HEK293 (cell line): Measurements from ENCODE around the gene PLD5.

Experiments used
- CTCF ChIA-PET: fragments of 350-600 bp; formaldehyde crosslinking; extraction: SDS; loops from one replicate; lab custom pipeline; 2021; ENCODE audit warnings: antibody characterized with exemption; lab: Yijun Ruan, JAX
- POLR2A ChIA-PET: fragments of 300-600 bp; formaldehyde crosslinking; extraction: SDS; loops from one replicate; lab custom pipeline; 2020; ENCODE audit warnings: antibody characterized with exemption, inconsistent platforms; lab: Yijun Ruan, JAX
- H3K27ac ChIP-seq: fragments of 200-500 bp; sonication (Bioruptor generic); 2 replicates; pipeline ENCODE4 v1.5.1; 2014; ENCODE audit warnings: low read depth, low read length, control low read depth, inconsistent platforms; ENCODE audit errors: extremely low read depth
- H3K36me3 ChIP-seq, 2 experiments: fragments of 200-500 bp in 1 of 2; sonication (Bioruptor generic) in 1 of 2; 1 replicate in 1 of 2; 2 replicates in 1 of 2; pipeline ENCODE4 v1.5.1; 2014 to 2017; ENCODE audit warnings: inconsistent platforms in 2 of 2, low read length in 2 of 2; ENCODE audit not compliant: control insufficient read depth in 2 of 2, insufficient read depth in 1 of 2
- H3K4me1 ChIP-seq: fragments of 200-500 bp; sonication (Bioruptor generic); 2 replicates; pipeline ENCODE4 v1.5.1; 2014; ENCODE audit warnings: mild to moderate bottlenecking, low read length, inconsistent platforms; ENCODE audit not compliant: control insufficient read depth, insufficient read depth
- H3K4me3 ChIP-seq: 2 replicates; pipeline ENCODE4 v1.5.1; 2011; ENCODE audit warnings: low read depth, mild to moderate bottlenecking, control low read depth, low read length, moderate library complexity
- H3K9me3 ChIP-seq: fragments of 200-500 bp; sonication (Bioruptor generic); 2 replicates; pipeline ENCODE4 v1.5.1; 2014; ENCODE audit warnings: low read depth, low read length, inconsistent platforms; ENCODE audit not compliant: control insufficient read depth, insufficient read depth
- KLF9 ChIP-seq: fragments of 450-650 bp; formaldehyde crosslinking; IDR thresholded peaks from 2 replicates; pipeline ENCODE4 v1.5.1; 2016; ENCODE audit warnings: missing biosample characterization, missing genetic modification characterization, low read depth
- MEIS1 ChIP-seq: sonication (generic); formaldehyde crosslinking; IDR thresholded peaks from 2 replicates; pipeline ENCODE4 v1.8.1; 2022; ENCODE audit warnings: missing genetic modification reagents, mild to moderate bottlenecking, borderline replicate concordance
- RBAK ChIP-seq: fragments of 450-650 bp; formaldehyde crosslinking; IDR thresholded peaks from 2 replicates; pipeline ENCODE4 v1.5.1; 2016; ENCODE audit warnings: missing biosample characterization, missing genetic modification characterization
- TCF7L2 ChIP-seq: IDR thresholded peaks from 2 replicates; pipeline ENCODE4 v1.6.1; 2011; ENCODE audit warnings: low read depth, mild to moderate bottlenecking, inconsistent platforms, low read length, moderate library complexity, borderline replicate concordance
- TRIM28 ChIP-seq: IDR thresholded peaks from 2 replicates; pipeline ENCODE4 v1.6.1; 2011; ENCODE audit warnings: low read length, control low read depth, borderline replicate concordance
- YY1 ChIP-seq: fragments of 450-650 bp; formaldehyde crosslinking; IDR thresholded peaks from 2 replicates; pipeline ENCODE4 v1.5.1; 2018; ENCODE audit warnings: missing biosample characterization, missing genetic modification characterization
- ZBTB8A ChIP-seq: fragments of 450-650 bp; formaldehyde crosslinking; IDR thresholded peaks from 2 replicates; pipeline ENCODE4 v1.5.1; 2016; ENCODE audit warnings: missing biosample characterization, missing genetic modification characterization
- ZFHX2 ChIP-seq: fragments of 450-650 bp; formaldehyde crosslinking; conservative IDR thresholded peaks from 2 replicates; pipeline ENCODE4 v1.5.1; 2016; ENCODE audit warnings: missing biosample characterization, missing genetic modification characterization
- ZFP3 ChIP-seq: fragments of 450-650 bp; formaldehyde crosslinking; IDR thresholded peaks from 2 replicates; pipeline ENCODE4 v1.5.1; 2016; ENCODE audit warnings: low read depth, missing biosample characterization, missing genetic modification characterization
- ZIC2 ChIP-seq: fragments of 450-650 bp; formaldehyde crosslinking; IDR thresholded peaks from 2 replicates; pipeline ENCODE4 v1.5.1; 2016; ENCODE audit warnings: missing biosample characterization, missing genetic modification characterization
- ZNF221 ChIP-seq: fragments of 450-650 bp; formaldehyde crosslinking; IDR thresholded peaks from 2 replicates; pipeline ENCODE4 v1.5.1; 2017; ENCODE audit warnings: missing biosample characterization, missing genetic modification characterization, borderline replicate concordance
- ZNF391 ChIP-seq: fragments of 450-650 bp; formaldehyde crosslinking; IDR thresholded peaks from 2 replicates; pipeline ENCODE4 v1.5.1; 2016; ENCODE audit warnings: low read depth, missing biosample characterization, missing genetic modification characterization, borderline replicate concordance
- ZNF48 ChIP-seq: fragments of 450-650 bp; formaldehyde crosslinking; IDR thresholded peaks from 2 replicates; pipeline ENCODE4 v1.5.1; 2016; ENCODE audit warnings: missing biosample characterization, missing genetic modification characterization
- ZNF555 ChIP-seq: fragments of 450-650 bp; formaldehyde crosslinking; conservative IDR thresholded peaks from 2 replicates; pipeline ENCODE4 v1.5.1; 2017; ENCODE audit warnings: missing biosample characterization, mild to moderate bottlenecking, missing genetic modification characterization, inconsistent platforms
- ZNF623 ChIP-seq: fragments of 450-650 bp; formaldehyde crosslinking; IDR thresholded peaks from 2 replicates; pipeline ENCODE4 v1.5.1; 2016; ENCODE audit warnings: missing biosample characterization, missing genetic modification characterization
- ZNF629 ChIP-seq: fragments of 450-650 bp; formaldehyde crosslinking; IDR thresholded peaks from 2 replicates; pipeline ENCODE4 v1.5.1; 2017; ENCODE audit warnings: missing biosample characterization, missing genetic modification characterization
- ZNF76 ChIP-seq: fragments of 450-650 bp; formaldehyde crosslinking; IDR thresholded peaks from 2 replicates; pipeline ENCODE4; 2016; ENCODE audit warnings: low read depth, missing biosample characterization, missing genetic modification characterization, borderline replicate concordance
- TF ChIP-seq, protein P1 (sequence below): fragments of 450-650 bp; formaldehyde crosslinking; IDR thresholded peaks from 2 replicates; pipeline ENCODE4 v1.5.1; 2017; ENCODE audit warnings: missing biosample characterization, missing genetic modification characterization
- TF ChIP-seq, protein P2 (sequence below): fragments of 450-650 bp; formaldehyde crosslinking; IDR thresholded peaks from 2 replicates; pipeline ENCODE4 v1.5.1; 2016; ENCODE audit warnings: missing biosample characterization, missing genetic modification characterization, borderline replicate concordance

PLD5 gene

DNA sequence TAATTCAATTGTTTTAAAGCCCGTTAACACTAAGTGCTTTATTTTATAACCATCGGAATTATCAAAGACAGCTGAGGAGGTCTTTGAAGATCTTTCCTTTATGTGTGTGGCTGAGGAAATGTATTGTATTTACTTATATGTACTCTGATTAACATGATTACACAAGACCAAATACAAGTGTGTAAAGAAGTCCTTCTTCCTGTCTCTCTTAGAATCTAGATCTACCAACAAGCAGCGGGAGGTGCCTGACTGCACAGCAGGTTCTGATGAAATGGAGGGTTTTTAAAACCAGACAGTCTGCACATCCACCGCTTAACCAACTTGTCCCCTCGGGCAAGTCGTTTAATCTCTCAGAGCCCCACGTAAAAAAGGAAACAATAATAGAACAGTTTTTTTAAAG, 285.1 kb downstream of the PLD5 start:
- TF ChIP-seq YY1 (tag by site-specific recombination) = no peak
- TF ChIP-seq ZIC2 (tag by site-specific recombination) = 0 out of 2 replicates have a peak, but pooled peaks have one; percentile 14
- TF ChIP-seq TCF7L2 = peak; percentile 55; the same call in 1 of the 2 replicates
- CTCF ChIA-PET = interaction anchor here (0.6 to 1.4 kb wide), 3 partner anchors 15 to 91 kb away, joined by 3 to 4 read pairs (median 3); no protein-coding TSS in a partner anchor
- Histone ChIP-seq H3K36me3 (no peaks in the 10 kb centered on the region), H3K4me1 (peaks cover 5% of the 10 kb centered on the region; the same call in 1 of the 2 replicates), H3K27ac (no peak overlapping the region), H3K4me3 (no peak overlapping the region), H3K9me3 (no peaks in the 10 kb centered on the region)
- POLR2A ChIA-PET = no interaction called here

- ChIA-PET CTCF (no interaction called here), POLR2A (no interaction called here)
- Histone ChIP-seq H3K36me3 (no peaks in the 10 kb centered on the region), H3K27ac (no peak overlapping the region), H3K9me3 (no peaks in the 10 kb centered on the region), H3K4me1 (peaks cover 5% of the 10 kb centered on the region; the same call in 1 of the 2 replicates), H3K4me3 (no peak overlapping the region)
- TF ChIP-seq, protein P1, sequence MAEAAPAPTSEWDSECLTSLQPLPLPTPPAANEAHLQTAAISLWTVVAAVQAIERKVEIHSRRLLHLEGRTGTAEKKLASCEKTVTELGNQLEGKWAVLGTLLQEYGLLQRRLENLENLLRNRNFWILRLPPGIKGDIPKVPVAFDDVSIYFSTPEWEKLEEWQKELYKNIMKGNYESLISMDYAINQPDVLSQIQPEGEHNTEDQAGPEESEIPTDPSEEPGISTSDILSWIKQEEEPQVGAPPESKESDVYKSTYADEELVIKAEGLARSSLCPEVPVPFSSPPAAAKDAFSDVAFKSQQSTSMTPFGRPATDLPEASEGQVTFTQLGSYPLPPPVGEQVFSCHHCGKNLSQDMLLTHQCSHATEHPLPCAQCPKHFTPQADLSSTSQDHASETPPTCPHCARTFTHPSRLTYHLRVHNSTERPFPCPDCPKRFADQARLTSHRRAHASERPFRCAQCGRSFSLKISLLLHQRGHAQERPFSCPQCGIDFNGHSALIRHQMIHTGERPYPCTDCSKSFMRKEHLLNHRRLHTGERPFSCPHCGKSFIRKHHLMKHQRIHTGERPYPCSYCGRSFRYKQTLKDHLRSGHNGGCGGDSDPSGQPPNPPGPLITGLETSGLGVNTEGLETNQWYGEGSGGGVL (tag by site-specific recombination) = no peak
- no peak for TF ChIP-seq ZFP3 (tag by site-specific recombination)
- no peak for TF ChIP-seq ZNF48
- TF ChIP-seq ZNF391 (tag by site-specific recombination) = no peak
- no peak for TF ChIP-seq ZNF221 (tag by site-specific recombination)
- TF ChIP-seq ZNF555 (tag by site-specific recombination) = no peak
- no peak for TF ChIP-seq ZFHX2
- TF ChIP-seq, protein P2, sequence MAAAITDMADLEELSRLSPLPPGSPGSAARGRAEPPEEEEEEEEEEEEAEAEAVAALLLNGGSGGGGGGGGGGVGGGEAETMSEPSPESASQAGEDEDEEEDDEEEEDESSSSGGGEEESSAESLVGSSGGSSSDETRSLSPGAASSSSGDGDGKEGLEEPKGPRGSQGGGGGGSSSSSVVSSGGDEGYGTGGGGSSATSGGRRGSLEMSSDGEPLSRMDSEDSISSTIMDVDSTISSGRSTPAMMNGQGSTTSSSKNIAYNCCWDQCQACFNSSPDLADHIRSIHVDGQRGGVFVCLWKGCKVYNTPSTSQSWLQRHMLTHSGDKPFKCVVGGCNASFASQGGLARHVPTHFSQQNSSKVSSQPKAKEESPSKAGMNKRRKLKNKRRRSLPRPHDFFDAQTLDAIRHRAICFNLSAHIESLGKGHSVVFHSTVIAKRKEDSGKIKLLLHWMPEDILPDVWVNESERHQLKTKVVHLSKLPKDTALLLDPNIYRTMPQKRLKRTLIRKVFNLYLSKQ (tag by site-specific recombination) = no peak
- no peak for TF ChIP-seq ZNF629 (tag by site-specific recombination)
- no peak for TF ChIP-seq ZBTB8A
- no peak for TF ChIP-seq MEIS1 (CRISPR knock-in tag)
- TF ChIP-seq TRIM28 = no peak
Measured at GRCh38 chr1:242237051-242237450, 287.4 kb downstream of the PLD5 start.

GRCh38 chr1:242228991-242229390, 295.5 kb downstream of the PLD5 start:
- Histone ChIP-seq H3K36me3 (no peaks in the 10 kb centered on the region), H3K4me3 (no peak overlapping the region), H3K9me3 (no peaks in the 10 kb centered on the region), H3K4me1 (no peaks in the 10 kb centered on the region), H3K27ac (no peak overlapping the region)
- ChIA-PET CTCF (no interaction called here), POLR2A (no interaction called here)
- TF ChIP-seq RBAK (tag by site-specific recombination) (no peak), ZIC2 (tag by site-specific recombination) (no peak), TRIM28 (no peak), ZNF76 (no peak), KLF9 (no peak), ZNF623 (tag by site-specific recombination) (no peak)
